Measurements from ENCODE around the gene SH2B3.

The SH2B3 gene

DNA sequence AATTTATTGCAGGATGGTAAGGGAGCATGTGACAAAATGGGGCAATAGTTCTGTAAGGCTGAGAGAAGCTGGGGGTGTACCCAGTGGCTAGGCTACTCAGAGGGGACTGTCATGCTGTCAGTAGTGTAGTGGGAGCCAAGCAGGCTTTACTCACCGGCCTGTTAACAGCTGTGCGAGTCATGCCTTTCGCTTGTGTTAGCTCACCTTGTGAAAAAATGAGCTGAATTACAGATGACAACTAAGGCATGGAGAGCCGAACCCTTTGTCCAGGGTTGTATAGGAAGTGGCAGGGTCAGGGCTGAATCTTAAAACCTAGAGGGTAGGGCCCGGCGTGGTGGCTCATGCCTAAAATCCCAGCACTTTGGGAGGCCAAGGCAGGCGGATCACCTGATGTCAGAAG, 37.9 kb downstream of the SH2B3 start:
- TF ChIP-seq, protein P1, sequence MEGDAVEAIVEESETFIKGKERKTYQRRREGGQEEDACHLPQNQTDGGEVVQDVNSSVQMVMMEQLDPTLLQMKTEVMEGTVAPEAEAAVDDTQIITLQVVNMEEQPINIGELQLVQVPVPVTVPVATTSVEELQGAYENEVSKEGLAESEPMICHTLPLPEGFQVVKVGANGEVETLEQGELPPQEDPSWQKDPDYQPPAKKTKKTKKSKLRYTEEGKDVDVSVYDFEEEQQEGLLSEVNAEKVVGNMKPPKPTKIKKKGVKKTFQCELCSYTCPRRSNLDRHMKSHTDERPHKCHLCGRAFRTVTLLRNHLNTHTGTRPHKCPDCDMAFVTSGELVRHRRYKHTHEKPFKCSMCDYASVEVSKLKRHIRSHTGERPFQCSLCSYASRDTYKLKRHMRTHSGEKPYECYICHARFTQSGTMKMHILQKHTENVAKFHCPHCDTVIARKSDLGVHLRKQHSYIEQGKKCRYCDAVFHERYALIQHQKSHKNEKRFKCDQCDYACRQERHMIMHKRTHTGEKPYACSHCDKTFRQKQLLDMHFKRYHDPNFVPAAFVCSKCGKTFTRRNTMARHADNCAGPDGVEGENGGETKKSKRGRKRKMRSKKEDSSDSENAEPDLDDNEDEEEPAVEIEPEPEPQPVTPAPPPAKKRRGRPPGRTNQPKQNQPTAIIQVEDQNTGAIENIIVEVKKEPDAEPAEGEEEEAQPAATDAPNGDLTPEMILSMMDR (conservative IDR thresholded peaks at IDR 0.05; ENCODE audit: low read depth, low read length): no peak
- no peak overlapping the region for H3K4me3 ChIP-seq (IDR thresholded peaks at IDR 0.05; ENCODE audit: insufficient read depth, low read depth, low read length)
- no peaks in the 10 kb centered on the region for H3K36me3 ChIP-seq (ENCODE audit: insufficient read depth)
- no peaks in the 10 kb centered on the region for H4K20me1 ChIP-seq (ENCODE audit: insufficient read depth)
- no peaks in the 10 kb centered on the region for H3K27me3 ChIP-seq (ENCODE audit: insufficient read depth, low read depth)
- no peak overlapping the region for H3K9ac ChIP-seq
- no peak overlapping the region for H2AFZ ChIP-seq (ENCODE audit: low read depth)
- peaks cover 33% of the 10 kb centered on the region for H3K79me2 ChIP-seq (ENCODE audit: insufficient read depth, low read depth)
- H3K4me1 ChIP-seq (ENCODE audit: low read depth, poor library complexity, severe bottlenecking): peaks cover 83% of the 10 kb centered on the region
- H3K27ac ChIP-seq: peak overlapping the region; percentile 84
- H3K4me2 ChIP-seq: peak overlapping the region; percentile 92

- Histone ChIP-seq H3K79me2 (ENCODE audit: insufficient read depth, low read depth) (peaks cover 24% of the 10 kb centered on the region; the same call in 1 of the 2 replicates), H4K20me1 (ENCODE audit: insufficient read depth) (no peaks in the 10 kb centered on the region), H3K9ac (peak overlapping the region; percentile 41; the same call in 1 of the 2 replicates), H3K27ac (peak overlapping the region; percentile 84), H3K4me2 (peak overlapping the region; percentile 92), H2AFZ (ENCODE audit: low read depth) (no peak overlapping the region), H3K27me3 (ENCODE audit: insufficient read depth, low read depth) (no peaks in the 10 kb centered on the region), H3K4me3 (IDR thresholded peaks at IDR 0.05; ENCODE audit: insufficient read depth, low read depth, low read length) (no peak overlapping the region), H3K36me3 (ENCODE audit: insufficient read depth) (no peaks in the 10 kb centered on the region), H3K4me1 (ENCODE audit: low read depth, poor library complexity, severe bottlenecking) (peaks cover 74% of the 10 kb centered on the region)
- TF ChIP-seq, protein P1 (conservative IDR thresholded peaks at IDR 0.05; ENCODE audit: low read depth, low read length): no peak
Observed at GRCh38 chr12:111444314-111444924, 38.7 kb downstream of the SH2B3 start.

DNA sequence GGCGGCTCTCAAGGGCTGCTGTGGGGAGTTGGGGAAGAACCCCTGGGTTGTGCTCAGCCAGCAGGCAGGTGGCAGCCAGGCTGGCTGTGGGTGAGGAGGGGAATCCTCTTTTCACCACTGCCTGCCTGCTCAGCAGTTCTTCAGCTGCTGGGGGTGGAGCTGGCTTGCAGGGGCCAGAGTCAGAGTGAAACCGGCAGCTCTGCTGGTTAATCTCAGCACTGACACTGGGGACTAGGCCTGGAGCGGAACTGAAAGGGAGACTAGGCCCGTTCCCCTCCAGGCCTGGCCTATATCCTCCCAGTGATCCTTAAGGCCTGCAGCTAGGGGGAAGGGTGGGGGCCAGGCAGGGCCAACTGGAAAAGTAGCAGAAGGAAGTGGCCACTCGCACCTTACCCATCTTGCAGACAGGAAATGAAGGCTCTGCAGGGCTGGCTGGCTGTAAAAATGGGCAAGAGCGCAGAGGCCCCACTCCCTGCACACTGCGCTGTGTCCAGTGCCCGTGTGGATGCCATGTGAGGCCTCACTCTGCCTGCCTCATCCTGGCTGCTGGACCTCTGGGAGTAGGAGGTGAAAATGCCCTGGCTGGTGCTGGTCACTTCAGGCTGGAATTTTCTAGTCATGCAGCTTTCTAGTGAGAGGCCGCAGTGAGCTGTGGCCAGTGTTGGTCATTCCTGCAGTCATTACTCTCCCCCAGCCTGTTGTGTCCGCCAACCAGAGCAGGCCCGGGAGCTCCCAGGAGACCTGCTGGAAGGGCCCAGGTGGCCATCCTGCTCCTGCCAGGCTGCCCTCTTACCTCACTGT, 39.4 kb downstream of the SH2B3 start:
- peak overlapping the region; percentile 92 for H3K4me2 ChIP-seq
- TF ChIP-seq, protein P1 (conservative IDR thresholded peaks at IDR 0.05; ENCODE audit: low read depth, low read length): no peak
- H3K4me3 ChIP-seq (IDR thresholded peaks at IDR 0.05; ENCODE audit: insufficient read depth, low read depth, low read length): no peak overlapping the region
- peak overlapping the region; percentile 84 for H3K27ac ChIP-seq
- no peaks in the 10 kb centered on the region for H4K20me1 ChIP-seq (ENCODE audit: insufficient read depth)
- H2AFZ ChIP-seq (ENCODE audit: low read depth): no peak overlapping the region
- no peaks in the 10 kb centered on the region for H3K27me3 ChIP-seq (ENCODE audit: insufficient read depth, low read depth)
- H3K9ac ChIP-seq: peak overlapping the region; percentile 41; the same call in 1 of the 2 replicates
- peaks cover 20% of the 10 kb centered on the region; the same call in 1 of the 2 replicates for H3K79me2 ChIP-seq (ENCODE audit: insufficient read depth, low read depth)
- H3K36me3 ChIP-seq (ENCODE audit: insufficient read depth): no peaks in the 10 kb centered on the region
- peaks cover 69% of the 10 kb centered on the region for H3K4me1 ChIP-seq (ENCODE audit: low read depth, poor library complexity, severe bottlenecking)

DNA sequence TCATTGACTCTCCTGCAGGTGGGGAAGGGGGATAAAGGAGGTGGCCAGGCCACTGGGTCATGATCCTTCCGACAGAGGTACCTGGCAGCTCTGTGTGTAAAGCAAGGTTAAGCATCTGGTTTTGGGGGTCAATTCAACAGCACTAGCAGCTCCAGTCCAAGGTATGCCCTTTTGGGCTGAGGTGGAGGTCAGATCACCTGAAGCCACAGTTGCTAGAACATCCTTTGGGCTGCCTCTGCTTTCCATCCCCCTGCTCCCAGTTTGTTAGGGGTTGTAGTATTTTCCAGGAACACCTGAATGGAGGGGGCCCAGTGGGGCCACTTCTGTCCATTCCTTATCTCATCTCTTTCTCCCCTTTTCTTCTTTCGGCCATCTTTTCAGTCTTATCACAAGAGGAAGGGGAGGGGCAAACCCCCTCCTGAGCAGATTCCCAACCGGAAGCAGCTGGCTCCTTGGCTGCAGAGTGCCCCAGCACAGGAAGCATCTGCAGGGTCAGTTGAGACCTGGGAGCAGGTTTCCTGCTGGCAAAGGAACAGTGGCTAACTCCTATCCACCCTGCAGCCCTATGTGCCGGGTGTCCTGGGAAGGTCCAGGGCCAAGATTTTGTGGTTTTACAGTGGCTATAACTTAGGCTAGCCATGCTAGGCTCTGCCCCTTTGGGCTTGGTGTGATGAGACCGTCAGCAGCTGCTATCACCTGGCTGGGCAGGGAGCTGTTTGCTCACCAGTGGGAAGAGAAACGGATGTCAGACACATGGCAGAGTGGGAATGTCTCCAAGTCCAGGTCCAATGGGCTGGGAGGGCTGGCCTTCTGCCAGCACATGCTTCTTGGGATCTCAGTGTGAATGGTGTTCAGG, 40.2 kb downstream of the SH2B3 start:
- Histone ChIP-seq H4K20me1 (ENCODE audit: insufficient read depth) (no peaks in the 10 kb centered on the region), H3K27me3 (ENCODE audit: insufficient read depth, low read depth) (no peaks in the 10 kb centered on the region), H3K79me2 (ENCODE audit: insufficient read depth, low read depth) (peaks cover 12% of the 10 kb centered on the region; the same call in 1 of the 2 replicates), H3K4me2 (peak overlapping the region; percentile 92; the same call in 1 of the 2 replicates), H3K9ac (peak overlapping the region; percentile 12; the same call in 1 of the 2 replicates), H2AFZ (ENCODE audit: low read depth) (no peak overlapping the region), H3K4me1 (ENCODE audit: low read depth, poor library complexity, severe bottlenecking) (peaks cover 65% of the 10 kb centered on the region), H3K27ac (peak overlapping the region; percentile 84), H3K36me3 (ENCODE audit: insufficient read depth) (no peaks in the 10 kb centered on the region), H3K4me3 (IDR thresholded peaks at IDR 0.05; ENCODE audit: insufficient read depth, low read depth, low read length) (no peak overlapping the region)
- TF ChIP-seq, protein P1 (conservative IDR thresholded peaks at IDR 0.05; ENCODE audit: low read depth, low read length): no peak

Data from KMS-11 (cell line).